ENCODE measurements around the gene SASH1. TPM values are rescaled to one million over a fixed set of nuclear protein-coding genes. Genes with fewer than 3 reads are reported as not detected.

The SASH1 gene
- total and polyA plus RNA-seq, 2 of the 8 experiments (the other 6 are each of a cell fraction or from before 2014, with no cell fraction given), result 6.0 to 20.2 TPM

GRCh38 chr6:148577687-148578488 lies 235.2 kb downstream of the SASH1 start:
- peaks cover 0 to 6% (median 1%) of the 10 kb centered on the region in 4 experiments; a peak in 5 of 7 replicates for H3K4me1 ChIP-seq (replicated peaks in 1 of 4; ENCODE audit: control insufficient read depth in 3 of 4, insufficient read depth in 4 of 4, low read length in 3 of 4)
- no peaks in the 10 kb centered on the region for H3K79me2 ChIP-seq (ENCODE audit: control insufficient read depth in 1 of 2, insufficient read depth in 2 of 2, low read length in 2 of 2)
- TF ChIP-seq KDM4A (IDR thresholded peaks at IDR 0.05; ENCODE audit: low read depth, low read length, severe bottlenecking) (no peak), BACH1 (IDR thresholded peaks at IDR 0.05; ENCODE audit: low read length) (peak; percentile 22; the same call in 1 of the 2 replicates), CREB1 (IDR thresholded peaks at IDR 0.05) (peak; percentile 62; the same call in 1 of the 2 replicates), YY1 (IDR thresholded peaks at IDR 0.05; ENCODE audit: low read depth, low read length) (0 out of 2 replicates have a peak, but pooled peaks have one; percentile 19), RAD21 (IDR thresholded peaks at IDR 0.05 in 1 of 2, conservative IDR thresholded peaks at IDR 0.05 in 1 of 2; ENCODE audit: low read depth in 2 of 2, low read length in 2 of 2) (peak; percentile 100), KDM5A (IDR thresholded peaks at IDR 0.05; ENCODE audit: low read length) (no peak), JUN (IDR thresholded peaks at IDR 0.05; ENCODE audit: low read depth, low read length) (peak; percentile 21; the same call in 1 of the 2 replicates), HDAC6 (IDR thresholded peaks at IDR 0.05; ENCODE audit: low read depth, low read length) (no peak), RNF2 (IDR thresholded peaks at IDR 0.05; ENCODE audit: borderline replicate concordance, low read depth, low read length, missing control alignments, poor library complexity, severe bottlenecking) (no peak)

More at GRCh38 chr6:148577687-148578488, 235.2 kb downstream of the SASH1 start:
- H2BK120ac ChIP-seq (replicated peaks; ENCODE audit: low read depth, low read length), result no peak overlapping the region
- DNase-seq (ENCODE audit: low read depth in 1 of 2, low spot score in 2 of 2) (peak; percentile 74 to 86), FAIRE-seq (peak; percentile 78)
- no peak overlapping the region for H3K14ac ChIP-seq (ENCODE audit: insufficient read length)
- ChIA-PET POLR2A (ENCODE audit: partially characterized antibody) (interaction anchor here (1.0 kb wide), 1 partner anchor 20 kb away, joined by 3 read pairs; no protein-coding TSS in a partner anchor), CTCF (ENCODE audit: partially characterized antibody) (interaction anchor here (0.7 to 3.2 kb wide), 83 partner anchors 9 to 512 kb away, joined by 3 to 49 read pairs (median 4); no protein-coding TSS in a partner anchor)
- H3K4me3 ChIP-seq (ENCODE audit: extremely low read depth in 1 of 4, insufficient read depth in 2 of 4, low read depth in 3 of 4, low read length in 4 of 4), result no peak overlapping the region
- no peak overlapping the region for H4K5ac ChIP-seq (ENCODE audit: insufficient read length, low read depth, low read length)
- H3K27me3 ChIP-seq (replicated peaks in 1 of 4; ENCODE audit: control insufficient read depth in 3 of 4, extremely low read depth in 1 of 4, insufficient read depth in 3 of 4, low read length in 3 of 4), result no peaks in the 10 kb centered on the region
- no peak overlapping the region; the same call in 1 of the 2 replicates for H3K18ac ChIP-seq (ENCODE audit: extremely low read depth, low read length)
- no peak overlapping the region for H4K91ac ChIP-seq (replicated peaks; ENCODE audit: insufficient read length, low read length)
- peak overlapping the region; percentile 66; the same call in 1 of the 2 replicates for H2BK20ac ChIP-seq (ENCODE audit: low read length)
- H2AK5ac ChIP-seq (ENCODE audit: low read depth, low read length), result no peak overlapping the region
- no peak overlapping the region for H4K8ac ChIP-seq (ENCODE audit: extremely low read depth, insufficient read depth, low read length)
- WGBS, 2 experiments (ENCODE audit: extremely low coverage in 1 of 2, insufficient coverage in 1 of 2, insufficient read length in 1 of 2, insufficient replicate concordance in 2 of 2, low coverage in 1 of 2, low lambda C conversion rate in 2 of 2, missing lambda C conversion rate in 1 of 2), result 18% methylated on average over 7 of the region's 7 CpGs; no CpG with 5 or more reads in 1 of the 2 experiments
- H3K9ac ChIP-seq (replicated peaks in 1 of 4; ENCODE audit: extremely low read depth in 1 of 4, low read depth in 3 of 4, low read length in 3 of 4), result no peak overlapping the region
- H3K56ac ChIP-seq (replicated peaks; ENCODE audit: insufficient read length, low read depth, low read length), result no peak overlapping the region
- H4K20me1 ChIP-seq (replicated peaks in 1 of 2; ENCODE audit: control insufficient read depth in 1 of 2, insufficient read depth in 2 of 2, low read length in 2 of 2), result no peaks in the 10 kb centered on the region
- H2AFZ ChIP-seq (ENCODE audit: low read length), result no peak overlapping the region
- no peak overlapping the region for H3K27ac ChIP-seq (ENCODE audit: low read depth, low read length)
- peak overlapping the region; percentile 36; the same call in 1 of the 2 replicates for H2BK5ac ChIP-seq (ENCODE audit: low read depth, low read length)
- H3K4ac ChIP-seq (replicated peaks; ENCODE audit: insufficient read length, low read depth, low read length), result no peak overlapping the region
- no peak overlapping the region for H2BK15ac ChIP-seq (ENCODE audit: low read length)
- no peaks in the 10 kb centered on the region for H3K36me3 ChIP-seq (ENCODE audit: control insufficient read depth in 2 of 4, insufficient read depth in 4 of 4, low read length in 3 of 4)
- H3K4me2 ChIP-seq (ENCODE audit: insufficient read depth in 1 of 2, low read depth in 2 of 2, low read length in 2 of 2), result no peak overlapping the region
- no peaks in the 10 kb centered on the region for H3K79me1 ChIP-seq (ENCODE audit: low read depth, low read length)
- no peak overlapping the region for H3K23ac ChIP-seq (ENCODE audit: insufficient read length)
- no peaks in the 10 kb centered on the region for H3K23me2 ChIP-seq (ENCODE audit: low read depth, low read length)
- peaks cover 0 to under 1% of the 10 kb centered on the region in 2 experiments; a peak in 1 of 4 replicates for H3K9me3 ChIP-seq (ENCODE audit: insufficient read depth in 2 of 2, low read depth in 1 of 2, low read length in 1 of 2)
- peak overlapping the region; percentile 69; the same call in 1 of the 2 replicates for H2BK12ac ChIP-seq (ENCODE audit: low read depth, low read length)

Data from H1 (cell line).